Measurements from ENCODE around the gene GRIPAP1. TPM values are rescaled to one million over a fixed set of nuclear protein-coding genes. Genes with fewer than 3 reads are reported as not detected.

The GRIPAP1 gene
- total RNA-seq, 2 donors from 2014 or later = 32.0 to 36.9 TPM

DNA sequence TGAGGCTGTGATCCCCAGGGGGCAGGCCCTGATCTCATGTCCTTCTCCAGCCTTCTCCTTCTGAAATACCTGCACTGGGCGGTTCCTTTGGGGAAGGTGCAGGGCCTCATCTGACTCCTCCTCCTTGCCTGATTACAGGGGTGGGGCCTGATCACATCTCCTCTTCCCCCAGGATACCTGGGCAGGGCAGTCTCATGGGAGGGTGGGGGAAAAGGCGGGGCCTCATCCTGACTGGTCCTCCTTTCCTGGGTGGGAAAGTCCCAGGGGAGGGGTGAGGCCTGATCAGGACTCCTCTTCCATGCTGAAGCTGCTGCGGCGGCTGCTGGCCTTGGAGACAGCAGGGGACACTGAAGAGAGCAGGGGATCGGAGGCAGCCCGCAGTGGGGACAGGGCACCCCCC is 27.8 kb upstream of the GRIPAP1 start:
- no peaks in the 10 kb centered on the region for H3K27me3 ChIP-seq
- peak; percentile 84 for DNase-seq
- intact Hi-C loops (cut with DNase I) = no loop called here
- no peak overlapping the region for H3K27ac ChIP-seq
- H3K9ac ChIP-seq (ENCODE audit: low read depth in 2 of 2, low read length in 2 of 2) = no peak overlapping the region
- no peak overlapping the region for H3K4me3 ChIP-seq
- H3K9me3 ChIP-seq = no peaks in the 10 kb centered on the region
- no peaks in the 10 kb centered on the region for H3K4me1 ChIP-seq
- no peaks in the 10 kb centered on the region for H3K36me3 ChIP-seq
- TF ChIP-seq, protein P1, sequence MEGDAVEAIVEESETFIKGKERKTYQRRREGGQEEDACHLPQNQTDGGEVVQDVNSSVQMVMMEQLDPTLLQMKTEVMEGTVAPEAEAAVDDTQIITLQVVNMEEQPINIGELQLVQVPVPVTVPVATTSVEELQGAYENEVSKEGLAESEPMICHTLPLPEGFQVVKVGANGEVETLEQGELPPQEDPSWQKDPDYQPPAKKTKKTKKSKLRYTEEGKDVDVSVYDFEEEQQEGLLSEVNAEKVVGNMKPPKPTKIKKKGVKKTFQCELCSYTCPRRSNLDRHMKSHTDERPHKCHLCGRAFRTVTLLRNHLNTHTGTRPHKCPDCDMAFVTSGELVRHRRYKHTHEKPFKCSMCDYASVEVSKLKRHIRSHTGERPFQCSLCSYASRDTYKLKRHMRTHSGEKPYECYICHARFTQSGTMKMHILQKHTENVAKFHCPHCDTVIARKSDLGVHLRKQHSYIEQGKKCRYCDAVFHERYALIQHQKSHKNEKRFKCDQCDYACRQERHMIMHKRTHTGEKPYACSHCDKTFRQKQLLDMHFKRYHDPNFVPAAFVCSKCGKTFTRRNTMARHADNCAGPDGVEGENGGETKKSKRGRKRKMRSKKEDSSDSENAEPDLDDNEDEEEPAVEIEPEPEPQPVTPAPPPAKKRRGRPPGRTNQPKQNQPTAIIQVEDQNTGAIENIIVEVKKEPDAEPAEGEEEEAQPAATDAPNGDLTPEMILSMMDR (IDR thresholded peaks at IDR 0.05) = no peak

DNA sequence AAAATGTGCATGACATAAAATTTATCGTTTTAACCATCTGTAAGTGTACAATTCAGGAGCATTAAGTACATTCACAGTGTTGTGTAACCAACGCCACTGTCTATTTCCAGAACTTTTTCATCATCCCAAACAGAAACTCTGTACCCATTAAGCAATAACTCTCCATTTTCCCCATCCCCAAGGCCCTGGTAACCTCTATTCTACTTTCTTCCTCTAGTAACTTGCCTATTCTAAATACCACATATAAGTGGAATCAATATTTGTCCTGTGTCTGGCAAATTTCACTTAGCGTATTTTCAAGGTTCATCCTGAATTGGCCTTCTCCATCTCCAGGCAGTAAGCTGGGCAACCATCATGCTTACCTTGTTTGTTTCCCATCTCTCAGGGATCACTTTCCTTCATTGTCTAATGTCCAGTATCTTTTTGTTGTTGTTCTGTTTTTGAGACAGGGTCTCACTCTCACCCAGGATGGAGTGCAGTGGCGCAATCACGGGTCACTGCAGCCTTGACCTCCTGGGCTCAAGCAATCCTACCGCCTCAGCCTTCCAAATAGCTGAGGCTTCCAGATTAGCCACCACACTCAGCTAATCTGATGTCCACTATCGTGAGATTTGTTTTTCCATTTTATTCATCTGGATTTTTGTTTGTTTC is 17.7 kb upstream of the GRIPAP1 start:
- intact Hi-C loops (cut with DNase I) = no loop called here
- TF ChIP-seq, protein P1 (IDR thresholded peaks at IDR 0.05) = no peak
- Histone ChIP-seq H3K9me3 (no peaks in the 10 kb centered on the region), H3K4me1 (no peaks in the 10 kb centered on the region), H3K27ac (no peak overlapping the region), H3K27me3 (no peaks in the 10 kb centered on the region), H3K4me3 (no peak overlapping the region), H3K36me3 (no peaks in the 10 kb centered on the region), H3K9ac (ENCODE audit: low read depth in 2 of 2, low read length in 2 of 2) (no peak overlapping the region)
- DNase-seq = no peak

DNA sequence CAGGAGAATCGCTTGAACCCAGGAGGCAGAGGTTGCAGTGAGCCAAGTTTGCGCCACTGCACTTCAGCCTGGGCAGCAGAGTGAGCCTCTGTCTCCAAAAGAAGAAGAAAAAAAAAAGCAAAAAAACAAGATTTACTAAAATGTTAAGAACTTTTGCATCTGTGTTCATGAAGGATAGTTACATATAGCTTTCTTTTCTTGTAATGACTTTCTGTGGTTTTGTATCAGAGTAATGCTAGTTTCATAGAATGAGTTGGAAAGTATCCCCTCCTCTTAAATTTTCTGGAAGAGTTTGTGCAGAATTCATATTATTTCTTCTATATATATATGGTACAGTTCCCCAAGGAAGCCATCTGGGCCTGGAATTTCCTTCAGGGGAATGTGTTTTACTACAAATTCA is 17.0 kb upstream of the GRIPAP1 start:
- Histone ChIP-seq H3K4me3 (no peak overlapping the region), H3K27me3 (no peaks in the 10 kb centered on the region), H3K9ac (ENCODE audit: low read depth in 2 of 2, low read length in 2 of 2) (no peak overlapping the region), H3K36me3 (no peaks in the 10 kb centered on the region), H3K27ac (no peak overlapping the region), H3K4me1 (no peaks in the 10 kb centered on the region), H3K9me3 (no peaks in the 10 kb centered on the region)
- TF ChIP-seq, protein P1 (IDR thresholded peaks at IDR 0.05) = no peak
- intact Hi-C loops (cut with DNase I) = no loop called here
- DNase-seq = no peak

DNA sequence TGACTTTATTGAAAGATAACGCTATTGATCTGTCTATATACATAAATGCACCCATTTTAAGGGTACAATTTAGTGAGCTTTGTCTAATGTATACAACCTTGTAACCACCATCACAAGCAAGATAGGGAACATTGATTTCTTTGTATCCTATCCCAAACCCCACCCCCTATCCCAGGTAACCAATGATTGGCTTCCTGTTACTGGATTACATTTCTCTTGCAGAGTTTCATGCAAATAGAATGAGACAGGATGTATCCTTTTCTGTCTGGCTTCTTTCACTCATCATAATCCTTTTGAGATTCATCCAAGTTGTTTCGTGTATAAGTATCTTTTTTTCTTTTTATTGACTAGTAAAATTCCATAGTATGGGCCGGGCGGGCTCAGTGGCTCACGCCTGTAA is 1.6 kb upstream of the GRIPAP1 start:
- no peaks in the 10 kb centered on the region for H3K4me1 ChIP-seq
- TF ChIP-seq, protein P1 (IDR thresholded peaks at IDR 0.05) = no peak
- H3K27me3 ChIP-seq = no peaks in the 10 kb centered on the region
- H3K36me3 ChIP-seq = no peaks in the 10 kb centered on the region
- intact Hi-C loops (cut with DNase I) = no loop called here
- H3K4me3 ChIP-seq = no peak overlapping the region
- no peaks in the 10 kb centered on the region for H3K9me3 ChIP-seq
- H3K9ac ChIP-seq (ENCODE audit: low read depth in 2 of 2, low read length in 2 of 2) = no peak overlapping the region
- no peak overlapping the region for H3K27ac ChIP-seq
- no peak for DNase-seq

DNA sequence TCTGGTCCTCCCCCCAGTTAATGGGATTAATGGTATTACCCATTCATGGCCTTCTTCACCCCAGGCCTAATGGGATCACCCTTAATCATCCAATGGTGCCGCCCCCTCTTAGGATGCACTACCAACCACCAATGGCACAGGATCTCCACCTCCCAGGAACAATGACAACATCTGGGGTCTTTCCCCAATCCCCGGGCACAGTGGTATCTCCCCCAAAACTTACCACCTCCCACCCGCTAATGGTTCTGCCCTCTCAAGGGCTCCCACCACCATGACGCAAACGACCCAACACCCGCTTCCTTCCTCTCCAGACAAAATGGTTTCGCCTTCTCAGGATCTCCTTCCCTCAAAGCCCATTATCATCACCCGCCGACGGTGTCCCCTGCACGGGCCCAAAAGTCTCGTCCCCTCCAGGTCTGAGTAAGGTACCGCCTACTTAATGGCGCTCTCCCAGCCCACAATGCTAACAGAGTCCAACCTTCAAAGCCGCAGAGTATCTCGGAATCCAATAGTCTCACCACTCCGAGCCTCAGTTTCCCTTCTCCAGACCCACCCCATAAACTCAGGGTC is 458 bp downstream of the GRIPAP1 start:
- Histone ChIP-seq H3K36me3 (no peaks in the 10 kb centered on the region), H3K9me3 (no peaks in the 10 kb centered on the region), H3K4me1 (no peaks in the 10 kb centered on the region), H3K9ac (ENCODE audit: low read depth in 2 of 2, low read length in 2 of 2) (peak overlapping the region; percentile 66 to 67), H3K27me3 (no peaks in the 10 kb centered on the region), H3K4me3 (peak overlapping the region; percentile 60), H3K27ac (peak overlapping the region; percentile 71)
- intact Hi-C loops (cut with DNase I) = no loop called here
- peak; percentile 21 for DNase-seq
- TF ChIP-seq, protein P1 (IDR thresholded peaks at IDR 0.05) = no peak

Measured in colonic mucosa (tissue), 4 donors.